Measurements from ENCODE around the gene FRY.

FRY gene

GRCh38 chr13:32317716-32318465 lies 286.3 kb downstream of the FRY start:
- Mint-ChIP-seq H3K4me1 (peaks cover 4% of the 10 kb centered on the region), H3K27me3 (ENCODE audit: low read depth, poor library complexity) (peaks cover 4% of the 10 kb centered on the region), H3K9me3 (peaks cover 6% of the 10 kb centered on the region), H3K36me3 (ENCODE audit: low read depth) (peaks cover 42% of the 10 kb centered on the region), H3K4me3 (no peak overlapping the region), H3K27ac (no peak overlapping the region)
- TF ChIP-seq CTCF (IDR thresholded peaks at IDR 0.05), result no peak
- DNase-seq, result no peak

GRCh38 chr13:32320528-32320927 lies 289.0 kb downstream of the FRY start:
- TF ChIP-seq CTCF (IDR thresholded peaks at IDR 0.05), result no peak

GRCh38 chr13:32323912-32324311 lies 292.3 kb downstream of the FRY start:
- Mint-ChIP-seq H3K9me3 (peaks cover 6% of the 10 kb centered on the region), H3K27me3 (ENCODE audit: low read depth, poor library complexity) (no peaks in the 10 kb centered on the region), H3K36me3 (ENCODE audit: low read depth) (peaks cover 78% of the 10 kb centered on the region), H3K27ac (peak overlapping the region; percentile 32), H3K4me1 (no peaks in the 10 kb centered on the region), H3K4me3 (no peak overlapping the region)
- DNase-seq, result no peak
- no peak for TF ChIP-seq CTCF (IDR thresholded peaks at IDR 0.05)

More at GRCh38 chr13:32320528-32320927, 289.0 kb downstream of the FRY start:
- no peak for DNase-seq
- H3K4me3 Mint-ChIP-seq, result no peak overlapping the region
- peaks cover 63% of the 10 kb centered on the region for H3K36me3 Mint-ChIP-seq (ENCODE audit: low read depth)
- H3K4me1 Mint-ChIP-seq, result peaks cover 4% of the 10 kb centered on the region
- H3K27ac Mint-ChIP-seq, result no peak overlapping the region
- no peaks in the 10 kb centered on the region for H3K27me3 Mint-ChIP-seq (ENCODE audit: low read depth, poor library complexity)
- peaks cover 6% of the 10 kb centered on the region for H3K9me3 Mint-ChIP-seq

- DNase-seq, result no peak
- H3K9me3 Mint-ChIP-seq, result peaks cover 6% of the 10 kb centered on the region
- H3K27ac Mint-ChIP-seq, result no peak overlapping the region
- H3K36me3 Mint-ChIP-seq (ENCODE audit: low read depth), result peaks cover 70% of the 10 kb centered on the region
- no peak for TF ChIP-seq CTCF (IDR thresholded peaks at IDR 0.05)
- H3K4me1 Mint-ChIP-seq, result no peaks in the 10 kb centered on the region
- no peak overlapping the region for H3K4me3 Mint-ChIP-seq
- no peaks in the 10 kb centered on the region for H3K27me3 Mint-ChIP-seq (ENCODE audit: low read depth, poor library complexity)
These were observed 298.9 kb downstream of the FRY start for GRCh38 chr13:32330441-32330840.

- H3K9me3 Mint-ChIP-seq, result peaks cover 36% of the 10 kb centered on the region
- H3K27ac Mint-ChIP-seq, result no peak overlapping the region
- peaks cover 91% of the 10 kb centered on the region for H3K36me3 Mint-ChIP-seq (ENCODE audit: low read depth)
These were observed 303.1 kb downstream of the FRY start for GRCh38 chr13:32334671-32335070.

More at GRCh38 chr13:32334671-32335070, 303.1 kb downstream of the FRY start:
- Mint-ChIP-seq H3K27me3 (ENCODE audit: low read depth, poor library complexity) (no peaks in the 10 kb centered on the region), H3K4me3 (no peak overlapping the region), H3K4me1 (no peaks in the 10 kb centered on the region)
- DNase-seq, result no peak
- TF ChIP-seq CTCF (IDR thresholded peaks at IDR 0.05), result no peak

Measured in nephron progenitor cell (in vitro differentiated cells).